H9 (cell line): Measurements from ENCODE around the gene RAI2. TPM values are rescaled to one million over a fixed set of nuclear protein-coding genes. Genes with fewer than 3 reads are reported as not detected.

Source experiments
- DNase-seq: peaks from one replicate; pipeline ENCODE4 v3.0.0-alpha.2; 2017
- H2AFZ ChIP-seq: one replicate; pipeline ENCODE4 v1.6.1; 2013; ENCODE audit warnings: mild to moderate bottlenecking, low read length, control low read depth, moderate library complexity
- H2AK5ac ChIP-seq: 2 replicates; pipeline ENCODE4 v1.6.1; 2013; ENCODE audit warnings: low read length, control low read depth, mixed read lengths; ENCODE audit not compliant: insufficient read length
- H2BK120ac ChIP-seq: one replicate; pipeline ENCODE4 v1.6.1; 2013; ENCODE audit warnings: low read depth, mild to moderate bottlenecking, low read length, control low read depth, inconsistent platforms; ENCODE audit not compliant: poor library complexity, severe bottlenecking
- H2BK12ac ChIP-seq: 2 replicates; pipeline ENCODE4 v1.6.1; 2013; ENCODE audit warnings: low read length, control low read depth, mixed read lengths, low read depth; ENCODE audit not compliant: insufficient read length
- H2BK15ac ChIP-seq: 2 replicates; pipeline ENCODE4 v1.6.1; 2013; ENCODE audit warnings: low read depth, low read length, control low read depth
- H2BK20ac ChIP-seq: one replicate; pipeline ENCODE4 v1.6.1; 2013; ENCODE audit warnings: low read depth, mild to moderate bottlenecking, low read length, control low read depth, inconsistent platforms; ENCODE audit not compliant: poor library complexity, severe bottlenecking
- H2BK5ac ChIP-seq: 2 replicates; pipeline ENCODE4 v1.6.1; 2013; ENCODE audit warnings: low read length, control low read depth, mixed read lengths; ENCODE audit not compliant: insufficient read length
- H3K14ac ChIP-seq: 2 replicates; pipeline ENCODE4 v1.6.1; 2013; ENCODE audit warnings: low read length, control low read depth; ENCODE audit not compliant: insufficient read depth
- H3K18ac ChIP-seq: 2 replicates; pipeline ENCODE4 v1.6.1; 2013; ENCODE audit warnings: low read depth, mild to moderate bottlenecking, mixed read lengths, low read length, control low read depth; ENCODE audit not compliant: insufficient read length
- H3K23ac ChIP-seq: 2 replicates; pipeline ENCODE4 v1.6.1; 2013; ENCODE audit warnings: low read length, control low read depth, mixed read lengths, low read depth; ENCODE audit not compliant: insufficient read length
- H3K23me2 ChIP-seq: 2 replicates; pipeline ENCODE4 v1.6.1; 2013; ENCODE audit warnings: low read depth, mild to moderate bottlenecking, mixed read lengths, low read length, control low read depth; ENCODE audit not compliant: insufficient read length, poor library complexity, severe bottlenecking
- H3K27ac ChIP-seq: 2 replicates; pipeline ENCODE4 v1.5.1; 2013; ENCODE audit warnings: low read length, control low read depth, mixed read lengths, low read depth; ENCODE audit not compliant: insufficient read length
- H3K27me3 ChIP-seq: 2 replicates; pipeline ENCODE4 v1.6.1; 2013; ENCODE audit warnings: low read length, control low read depth, inconsistent platforms; ENCODE audit not compliant: insufficient read depth
- H3K4ac ChIP-seq: 2 replicates; pipeline ENCODE4 v1.6.1; 2013; ENCODE audit warnings: low read depth, mild to moderate bottlenecking, control low read depth, inconsistent platforms, low read length, moderate library complexity
- H3K4me1 ChIP-seq: 2 replicates; pipeline ENCODE4 v1.6.1; 2013; ENCODE audit warnings: low read length, control low read depth, inconsistent platforms; ENCODE audit not compliant: insufficient read depth
- H3K4me2 ChIP-seq: 2 replicates; pipeline ENCODE4 v1.6.1; 2013; ENCODE audit warnings: low read length, control low read depth, mixed read lengths; ENCODE audit not compliant: insufficient read length, insufficient read depth
- H3K56ac ChIP-seq: 2 replicates; pipeline ENCODE4 v1.6.1; 2013; ENCODE audit warnings: low read depth, mild to moderate bottlenecking, mixed read lengths, low read length, control low read depth; ENCODE audit not compliant: insufficient read length
- H3K79me1 ChIP-seq: 2 replicates; pipeline ENCODE4 v1.6.1; 2013; ENCODE audit warnings: low read depth, mild to moderate bottlenecking, moderate library complexity, low read length, control low read depth, inconsistent platforms; ENCODE audit not compliant: insufficient read depth, poor library complexity, severe bottlenecking
- H3K79me2 ChIP-seq: 2 replicates; pipeline ENCODE4 v1.6.1; 2013; ENCODE audit warnings: low read length, control low read depth, inconsistent platforms; ENCODE audit not compliant: insufficient read depth
- H3K9ac ChIP-seq: 2 replicates; pipeline ENCODE4 v1.6.1; 2013; ENCODE audit warnings: low read length, control low read depth, mixed read lengths; ENCODE audit not compliant: insufficient read length; ENCODE audit errors: extremely low read depth
- H3K9me3 ChIP-seq: one replicate; pipeline ENCODE4 v1.6.1; 2013; ENCODE audit warnings: low read depth, low read length, inconsistent platforms; ENCODE audit not compliant: control insufficient read depth
- H3T11ph ChIP-seq: one replicate; pipeline ENCODE4 v1.6.1; 2013; ENCODE audit warnings: mild to moderate bottlenecking, low read length, control low read depth, inconsistent platforms
- H4K20me1 ChIP-seq: one replicate; pipeline ENCODE4 v1.6.1; 2013; ENCODE audit not compliant: control insufficient read depth, insufficient read length, insufficient read depth
- H4K5ac ChIP-seq: 2 replicates; pipeline ENCODE4 v1.6.1; 2013; ENCODE audit warnings: low read depth, mild to moderate bottlenecking, mixed read lengths, low read length, control low read depth; ENCODE audit not compliant: insufficient read length
- H4K8ac ChIP-seq: replicated peaks from 2 replicates; pipeline ENCODE4 v1.6.1; 2013; ENCODE audit warnings: low read length, control low read depth, mixed read lengths, low read depth; ENCODE audit not compliant: insufficient read length
- H4K91ac ChIP-seq: 2 replicates; pipeline ENCODE4 v1.6.1; 2013; ENCODE audit warnings: low read depth, mild to moderate bottlenecking, moderate library complexity, mixed read lengths, low read length, control low read depth; ENCODE audit not compliant: insufficient read length
- H3K27ac Mint-ChIP-seq, 3 experiments: 2 replicates in 2 of 3; 3 replicates in 1 of 3; pipeline ENCODE4 v1.8.0; 2020 to 2021; ENCODE audit warnings: mixed read lengths in 3 of 3, mild to moderate bottlenecking in 1 of 3, moderate library complexity in 1 of 3
- H3K27me3 Mint-ChIP-seq: 2 replicates; pipeline ENCODE4 v1.8.0; 2021; ENCODE audit warnings: low read depth, mild to moderate bottlenecking, moderate library complexity, mixed read lengths
- H3K36me3 Mint-ChIP-seq, 3 experiments: 2 replicates in 2 of 3; 3 replicates in 1 of 3; pipeline ENCODE4 v1.8.0; 2020 to 2021; ENCODE audit warnings: low read depth in 3 of 3, mixed read lengths in 3 of 3; ENCODE audit not compliant: insufficient read depth in 1 of 3
- H3K4me1 Mint-ChIP-seq, 2 experiments: 2 replicates each; pipeline ENCODE4 v1.8.0; 2020; ENCODE audit warnings: mixed read lengths in 2 of 2
- H3K4me3 Mint-ChIP-seq, 2 experiments: 2 replicates in 1 of 2; 3 replicates in 1 of 2; pipeline ENCODE4 v1.8.0; 2020 to 2021; ENCODE audit warnings: mild to moderate bottlenecking in 2 of 2, mixed read lengths in 2 of 2, moderate library complexity in 1 of 2
- H3K9me3 Mint-ChIP-seq, 2 experiments: 2 replicates in 1 of 2; 3 replicates in 1 of 2; pipeline ENCODE4 v1.8.0; 2020; ENCODE audit warnings: mild to moderate bottlenecking in 2 of 2, mixed read lengths in 2 of 2, moderate library complexity in 1 of 2
- WGBS: extraction: QIAGEN DNeasy Blood & Tissue Kit; methylation state at CpG from one replicate; pipeline ENCODE4 v1.1.7; 2013; ENCODE audit warnings: missing lambda C conversion rate, low lambda C conversion rate, mixed read lengths; ENCODE audit not compliant: insufficient read length; ENCODE audit errors: extremely low coverage; 5-methylcytosine and 5-hydroxymethylcytosine counted together
- total RNA-seq: library from RNA; stranded (reverse); gene quantifications from 2 replicates; pipeline ENCODE4 v1.2.1, GENCODE V29; 2021
- TF ChIP-seq, protein P1 (sequence below): fragments of 200-600 bp; sonication (generic); conservative IDR thresholded peaks from 3 replicates; pipeline ENCODE4 v1.8.0; 2021; ENCODE audit warnings: antibody characterized with exemption, mild to moderate bottlenecking

Gene RAI2
- total RNA-seq, 1 experiment from 2014 or later: 0.72 TPM

- H3K9ac ChIP-seq: no peak overlapping the region
- H2BK15ac ChIP-seq: no peak overlapping the region
- H3K36me3 Mint-ChIP-seq: peaks cover 8 to 11% (median 8%) of the 10 kb centered on the region in 3 experiments
- H2BK20ac ChIP-seq: no peak overlapping the region
- H3K27me3 ChIP-seq: no peaks in the 10 kb centered on the region
- H3K27me3 Mint-ChIP-seq: no peaks in the 10 kb centered on the region; the same call in none of the 2 replicates
- no peak overlapping the region for H4K91ac ChIP-seq
- peaks cover 46 to 55% of the 10 kb centered on the region in 2 experiments for H3K9me3 Mint-ChIP-seq
- H2BK120ac ChIP-seq: no peak overlapping the region
- H3K18ac ChIP-seq: no peak overlapping the region
- no CpG with 5 or more reads among the region's 4 CpGs for whole genome bisulfite sequencing
- TF ChIP-seq, protein P1, sequence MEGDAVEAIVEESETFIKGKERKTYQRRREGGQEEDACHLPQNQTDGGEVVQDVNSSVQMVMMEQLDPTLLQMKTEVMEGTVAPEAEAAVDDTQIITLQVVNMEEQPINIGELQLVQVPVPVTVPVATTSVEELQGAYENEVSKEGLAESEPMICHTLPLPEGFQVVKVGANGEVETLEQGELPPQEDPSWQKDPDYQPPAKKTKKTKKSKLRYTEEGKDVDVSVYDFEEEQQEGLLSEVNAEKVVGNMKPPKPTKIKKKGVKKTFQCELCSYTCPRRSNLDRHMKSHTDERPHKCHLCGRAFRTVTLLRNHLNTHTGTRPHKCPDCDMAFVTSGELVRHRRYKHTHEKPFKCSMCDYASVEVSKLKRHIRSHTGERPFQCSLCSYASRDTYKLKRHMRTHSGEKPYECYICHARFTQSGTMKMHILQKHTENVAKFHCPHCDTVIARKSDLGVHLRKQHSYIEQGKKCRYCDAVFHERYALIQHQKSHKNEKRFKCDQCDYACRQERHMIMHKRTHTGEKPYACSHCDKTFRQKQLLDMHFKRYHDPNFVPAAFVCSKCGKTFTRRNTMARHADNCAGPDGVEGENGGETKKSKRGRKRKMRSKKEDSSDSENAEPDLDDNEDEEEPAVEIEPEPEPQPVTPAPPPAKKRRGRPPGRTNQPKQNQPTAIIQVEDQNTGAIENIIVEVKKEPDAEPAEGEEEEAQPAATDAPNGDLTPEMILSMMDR: peak; percentile 82
- H3K9me3 ChIP-seq: peaks cover 8% of the 10 kb centered on the region
- H4K8ac ChIP-seq: no peak overlapping the region
- H3K79me1 ChIP-seq: no peaks in the 10 kb centered on the region
- H3T11ph ChIP-seq: no peak overlapping the region
- no peak overlapping the region for H2AK5ac ChIP-seq
- H4K5ac ChIP-seq: no peak overlapping the region
- DNase-seq: peak; percentile 62
- no peak overlapping the region for H3K27ac ChIP-seq
- no peak overlapping the region for H3K56ac ChIP-seq
- H4K20me1 ChIP-seq: no peaks in the 10 kb centered on the region
- H3K4me2 ChIP-seq: no peak overlapping the region
- H2AFZ ChIP-seq: no peak overlapping the region
- H3K4me3 Mint-ChIP-seq: no peak overlapping the region; a peak in 1 of 5 replicates
- H3K14ac ChIP-seq: no peak overlapping the region
- no peak overlapping the region for H2BK5ac ChIP-seq
- no peak overlapping the region for H3K4ac ChIP-seq
- no peaks in the 10 kb centered on the region for H3K23me2 ChIP-seq
- H2BK12ac ChIP-seq: no peak overlapping the region
- H3K27ac Mint-ChIP-seq: no peak overlapping the region
- no peaks in the 10 kb centered on the region for H3K79me2 ChIP-seq
- no peak overlapping the region for H3K23ac ChIP-seq
- peaks cover 4 to 19% of the 10 kb centered on the region in 2 experiments for H3K4me1 Mint-ChIP-seq
- H3K4me1 ChIP-seq: peaks cover 4% of the 10 kb centered on the region; the same call in 1 of the 2 replicates
Observed at GRCh38 chrX:17788439-17788838, 72.7 kb downstream of the RAI2 start.
